HepG2 (cell line): ENCODE measurements around the gene STK10. TPM values are rescaled to one million over a fixed set of nuclear protein-coding genes. Genes with fewer than 3 reads are reported as not detected.

Experiments used
- BHLHE40 ChIP-seq: IDR thresholded peaks from 2 replicates; pipeline ENCODE4 v1.6.1; 2011; ENCODE audit warnings: low read length, improper control_type of control experiment
- EED ChIP-seq: sonication (generic); formaldehyde crosslinking; IDR thresholded peaks from 2 replicates; pipeline ENCODE4 v1.5.0; 2020; ENCODE audit warnings: mild to moderate bottlenecking, missing genetic modification reagents
- GFI1 ChIP-seq: sonication (generic); formaldehyde crosslinking; IDR thresholded peaks from 2 replicates; pipeline ENCODE4 v1.5.0; 2020; ENCODE audit warnings: missing genetic modification reagents, mild to moderate bottlenecking, borderline replicate concordance
- HIVEP1 ChIP-seq: sonication (generic); formaldehyde crosslinking; IDR thresholded peaks from 2 replicates; pipeline ENCODE4 v1.4.0; 2020; ENCODE audit warnings: mild to moderate bottlenecking, missing genetic modification reagents
- KDM1A ChIP-seq: IDR thresholded peaks from 2 replicates; pipeline ENCODE4 v1.6.1; 2016; ENCODE audit warnings: missing compliant biosample characterization
- KDM5B ChIP-seq: sonication (generic); formaldehyde crosslinking; IDR thresholded peaks from 2 replicates; pipeline ENCODE4 v1.4.0; 2020; ENCODE audit warnings: missing genetic modification reagents, mild to moderate bottlenecking, borderline replicate concordance
- KDM6A ChIP-seq: IDR thresholded peaks from 2 replicates; pipeline ENCODE4 v1.6.1; 2016; ENCODE audit warnings: low read depth
- MAF1 ChIP-seq: sonication (generic); formaldehyde crosslinking; IDR thresholded peaks from 2 replicates; pipeline ENCODE4 v1.5.0; 2020; ENCODE audit warnings: missing genetic modification reagents, borderline replicate concordance
- PLRG1 ChIP-seq: fragments of 450-650 bp; conservative IDR thresholded peaks from 2 replicates; pipeline ENCODE4 v1.6.1; 2016
- RBAK ChIP-seq: sonication (generic); formaldehyde crosslinking; IDR thresholded peaks from 2 replicates; pipeline ENCODE4 v1.5.1; 2020; ENCODE audit warnings: mild to moderate bottlenecking, missing genetic modification reagents
- RORA ChIP-seq: sonication (generic); formaldehyde crosslinking; IDR thresholded peaks from 2 replicates; pipeline ENCODE4 v1.5.0; 2020; ENCODE audit warnings: mild to moderate bottlenecking, missing genetic modification reagents, moderate library complexity
- RXRA ChIP-seq: sonication (generic); formaldehyde crosslinking; IDR thresholded peaks from 2 replicates; pipeline ENCODE4 v1.5.1; 2020; ENCODE audit warnings: missing genetic modification reagents
- SNAI1 ChIP-seq: sonication (generic); formaldehyde crosslinking; IDR thresholded peaks from 2 replicates; pipeline ENCODE4 v1.5.0; 2020; ENCODE audit warnings: mild to moderate bottlenecking, missing genetic modification reagents, borderline replicate concordance
- SOX6 ChIP-seq, 2 experiments: fragments of 450-650 bp in 1 of 2; sonication (generic) in 1 of 2; formaldehyde crosslinking in 1 of 2; IDR thresholded peaks; 2 replicates each; pipeline versions ENCODE4 v1.4.0 to v1.6.1; 2017 to 2020; ENCODE audit warnings: antibody characterized with exemption in 1 of 2, mild to moderate bottlenecking in 1 of 2, missing genetic modification reagents in 1 of 2
- TBX3 ChIP-seq: fragments of 450-650 bp; IDR thresholded peaks from 2 replicates; pipeline ENCODE4 v1.6.1; 2017; ENCODE audit warnings: antibody characterized with exemption, mild to moderate bottlenecking, inconsistent platforms, borderline replicate concordance
- ZBTB21 ChIP-seq: sonication (generic); formaldehyde crosslinking; IDR thresholded peaks from 2 replicates; pipeline ENCODE4 v1.4.0; 2020; ENCODE audit warnings: missing genetic modification reagents
- ZFX ChIP-seq: sonication (generic); formaldehyde crosslinking; IDR thresholded peaks from 2 replicates; pipeline ENCODE4 v1.4.0; 2020; ENCODE audit warnings: mild to moderate bottlenecking, low read depth, missing genetic modification reagents, moderate library complexity
- ZNF382 ChIP-seq: sonication (generic); formaldehyde crosslinking; IDR thresholded peaks from 2 replicates; pipeline ENCODE4 v1.5.0; 2020; ENCODE audit warnings: missing genetic modification reagents, mild to moderate bottlenecking, borderline replicate concordance
- ZNF431 ChIP-seq: sonication (generic); formaldehyde crosslinking; IDR thresholded peaks from 2 replicates; pipeline ENCODE4 v1.9.0; 2022; ENCODE audit warnings: missing genetic modification reagents, low read depth, mild to moderate bottlenecking, borderline replicate concordance
- ZNF543 ChIP-seq: sonication (generic); formaldehyde crosslinking; IDR thresholded peaks from 2 replicates; pipeline ENCODE4 v1.4.0; 2020; ENCODE audit warnings: mild to moderate bottlenecking, missing genetic modification reagents
- ZNF563 ChIP-seq: sonication (generic); formaldehyde crosslinking; IDR thresholded peaks from 2 replicates; pipeline ENCODE4 v1.8.0; 2022; ENCODE audit warnings: mild to moderate bottlenecking, moderate library complexity, missing genetic modification reagents
- ZNF703 ChIP-seq: sonication (generic); formaldehyde crosslinking; IDR thresholded peaks from 2 replicates; pipeline ENCODE4 v1.5.1; 2020; ENCODE audit warnings: missing genetic modification reagents, mild to moderate bottlenecking, moderate library complexity, borderline replicate concordance
- ZSCAN12 ChIP-seq: sonication (generic); formaldehyde crosslinking; IDR thresholded peaks from 2 replicates; pipeline ENCODE4 v1.9.0; 2021; ENCODE audit warnings: mild to moderate bottlenecking, missing genetic modification reagents
- ZZZ3 ChIP-seq: sonication (generic); formaldehyde crosslinking; IDR thresholded peaks from 2 replicates; pipeline ENCODE4 v1.4.0; 2020; ENCODE audit warnings: missing genetic modification reagents, mild to moderate bottlenecking, borderline replicate concordance
- polyA plus RNA-seq, 8 experiments: library from polyadenylated mRNA; depleted of rRNA in 3 of 8; stranded (reverse) in 7 of 8; unstranded in 1 of 8; fragments of >200 nt; fragmentation: Illumina TruSeq in 4 of 8; extraction: Trizol in 4 of 8; gene quantifications; 2 replicates each; pipeline versions ENCODE4 v1.2.1 to v1.2.3, GENCODE V29; 2011 to 2016; ENCODE audit warnings: low read depth in 4 of 8, missing spikeins in 1 of 8, mixed read lengths in 1 of 8; ENCODE audit not compliant: insufficient read depth in 1 of 8
- total RNA-seq, 5 experiments: library from RNA; depleted of rRNA; stranded (reverse); fragments of >200 nt; fragmentation: Illumina TruSeq; extraction: Trizol; gene quantifications; 2 replicates each; pipeline ENCODE4 v1.2.3, GENCODE V29; 2016; ENCODE audit warnings: low read depth in 1 of 5
- TF ChIP-seq, protein P1 (sequence below): sonication (generic); formaldehyde crosslinking; conservative IDR thresholded peaks from 2 replicates; pipeline ENCODE4 v1.4.0; 2020; ENCODE audit warnings: missing genetic modification reagents
- TF ChIP-seq, protein P2 (sequence below): sonication (generic); formaldehyde crosslinking; IDR thresholded peaks from 2 replicates; pipeline ENCODE4 v1.4.0; 2020; ENCODE audit warnings: missing genetic modification reagents

STK10 gene
- total and polyA plus RNA-seq, 2 of the 13 experiments (the other 11 are each of a cell fraction or from before 2014, with no cell fraction given) = 7.0 to 7.2 TPM

DNA sequence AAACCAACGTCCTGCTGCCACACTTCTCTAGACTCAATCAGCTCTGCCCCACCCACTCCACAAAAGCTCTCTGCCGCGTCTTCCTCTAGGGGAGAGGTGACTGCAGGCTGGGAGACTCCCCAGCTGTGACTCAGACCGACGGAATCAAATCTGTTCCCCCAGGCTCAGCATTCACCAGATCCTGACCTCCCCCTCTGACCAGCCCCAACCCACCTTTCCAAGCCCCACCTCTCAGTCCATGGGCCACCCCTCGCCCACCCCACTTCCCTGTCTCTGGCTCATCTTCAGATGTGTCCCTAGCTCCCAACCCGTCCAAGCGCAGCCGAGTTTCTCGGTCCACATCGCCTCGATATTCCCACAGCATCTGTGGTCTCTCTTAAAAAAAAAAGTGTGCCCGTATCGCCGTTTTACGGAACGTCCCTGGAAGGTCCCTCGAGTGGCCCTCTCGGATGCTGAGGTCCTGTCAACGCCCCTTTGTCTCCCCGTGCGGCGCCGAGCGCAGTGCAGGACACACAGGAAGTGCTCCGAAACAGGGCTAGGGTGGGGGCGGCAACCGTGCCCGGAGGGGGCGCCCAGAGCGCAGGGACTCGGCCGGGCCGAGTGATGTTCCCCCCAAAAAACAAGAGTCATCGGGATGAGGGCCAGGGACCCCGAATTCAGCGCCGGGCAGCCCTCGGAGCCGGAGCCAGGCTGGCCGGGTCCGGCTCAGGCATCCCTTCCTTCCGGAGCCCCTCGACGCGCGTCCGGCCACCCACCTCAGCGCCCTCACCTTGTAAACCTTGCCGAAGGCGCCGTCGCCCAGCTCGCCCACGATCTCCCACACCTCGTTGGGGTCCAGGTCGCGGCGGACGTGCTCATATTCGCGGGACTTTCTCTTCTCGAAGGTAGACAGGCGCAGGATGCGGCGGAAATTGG is 649 bp downstream of the STK10 start (continued):
- TF ChIP-seq, protein P1, sequence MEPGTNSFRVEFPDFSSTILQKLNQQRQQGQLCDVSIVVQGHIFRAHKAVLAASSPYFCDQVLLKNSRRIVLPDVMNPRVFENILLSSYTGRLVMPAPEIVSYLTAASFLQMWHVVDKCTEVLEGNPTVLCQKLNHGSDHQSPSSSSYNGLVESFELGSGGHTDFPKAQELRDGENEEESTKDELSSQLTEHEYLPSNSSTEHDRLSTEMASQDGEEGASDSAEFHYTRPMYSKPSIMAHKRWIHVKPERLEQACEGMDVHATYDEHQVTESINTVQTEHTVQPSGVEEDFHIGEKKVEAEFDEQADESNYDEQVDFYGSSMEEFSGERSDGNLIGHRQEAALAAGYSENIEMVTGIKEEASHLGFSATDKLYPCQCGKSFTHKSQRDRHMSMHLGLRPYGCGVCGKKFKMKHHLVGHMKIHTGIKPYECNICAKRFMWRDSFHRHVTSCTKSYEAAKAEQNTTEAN (CRISPR knock-in tag) = peak; percentile 24; the same call in 1 of the 2 replicates
- TF ChIP-seq RORA (CRISPR knock-in tag) (no peak), ZFX (peak; percentile 29; the same call in 1 of the 2 replicates), TBX3 (no peak), ZNF703 (CRISPR knock-in tag) (0 out of 2 replicates have a peak, but pooled peaks have one; percentile 78), KDM6A (no peak), BHLHE40 (no peak), GFI1 (no peak), ZNF431 (no peak), MAF1 (CRISPR knock-in tag) (no peak), SNAI1 (CRISPR knock-in tag) (peak; percentile 80; the same call in 1 of the 2 replicates), RBAK (CRISPR knock-in tag) (no peak), ZSCAN12 (no peak), RXRA (0 out of 2 replicates have a peak, but pooled peaks have one; percentile 4), HIVEP1 (CRISPR knock-in tag) (no peak; the same call in 1 of the 2 replicates), KDM1A (CRISPR knock-in tag) (no peak), KDM5B (CRISPR knock-in tag) (peak; percentile 86; the same call in 1 of the 2 replicates), ZBTB21 (CRISPR knock-in tag) (no peak), ZNF382 (CRISPR knock-in tag) (no peak), PLRG1 (no peak), ZZZ3 (CRISPR knock-in tag) (0 out of 2 replicates have a peak, but pooled peaks have one; percentile 58), ZNF543 (CRISPR knock-in tag) (peak; percentile 52; the same call in 1 of the 2 replicates), EED (CRISPR knock-in tag) (no peak; the same call in 1 of the 2 replicates), SOX6 (IDR thresholded peaks at IDR 0.05) (no peak), SOX6 (CRISPR knock-in tag; IDR thresholded peaks at IDR 0.05) (peak; percentile 56), ZNF563 (CRISPR knock-in tag) (no peak)
- TF ChIP-seq, protein P2, sequence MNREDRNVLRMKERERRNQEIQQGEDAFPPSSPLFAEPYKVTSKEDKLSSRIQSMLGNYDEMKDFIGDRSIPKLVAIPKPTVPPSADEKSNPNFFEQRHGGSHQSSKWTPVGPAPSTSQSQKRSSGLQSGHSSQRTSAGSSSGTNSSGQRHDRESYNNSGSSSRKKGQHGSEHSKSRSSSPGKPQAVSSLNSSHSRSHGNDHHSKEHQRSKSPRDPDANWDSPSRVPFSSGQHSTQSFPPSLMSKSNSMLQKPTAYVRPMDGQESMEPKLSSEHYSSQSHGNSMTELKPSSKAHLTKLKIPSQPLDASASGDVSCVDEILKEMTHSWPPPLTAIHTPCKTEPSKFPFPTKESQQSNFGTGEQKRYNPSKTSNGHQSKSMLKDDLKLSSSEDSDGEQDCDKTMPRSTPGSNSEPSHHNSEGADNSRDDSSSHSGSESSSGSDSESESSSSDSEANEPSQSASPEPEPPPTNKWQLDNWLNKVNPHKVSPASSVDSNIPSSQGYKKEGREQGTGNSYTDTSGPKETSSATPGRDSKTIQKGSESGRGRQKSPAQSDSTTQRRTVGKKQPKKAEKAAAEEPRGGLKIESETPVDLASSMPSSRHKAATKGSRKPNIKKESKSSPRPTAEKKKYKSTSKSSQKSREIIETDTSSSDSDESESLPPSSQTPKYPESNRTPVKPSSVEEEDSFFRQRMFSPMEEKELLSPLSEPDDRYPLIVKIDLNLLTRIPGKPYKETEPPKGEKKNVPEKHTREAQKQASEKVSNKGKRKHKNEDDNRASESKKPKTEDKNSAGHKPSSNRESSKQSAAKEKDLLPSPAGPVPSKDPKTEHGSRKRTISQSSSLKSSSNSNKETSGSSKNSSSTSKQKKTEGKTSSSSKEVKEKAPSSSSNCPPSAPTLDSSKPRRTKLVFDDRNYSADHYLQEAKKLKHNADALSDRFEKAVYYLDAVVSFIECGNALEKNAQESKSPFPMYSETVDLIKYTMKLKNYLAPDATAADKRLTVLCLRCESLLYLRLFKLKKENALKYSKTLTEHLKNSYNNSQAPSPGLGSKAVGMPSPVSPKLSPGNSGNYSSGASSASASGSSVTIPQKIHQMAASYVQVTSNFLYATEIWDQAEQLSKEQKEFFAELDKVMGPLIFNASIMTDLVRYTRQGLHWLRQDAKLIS = no peak
